Activated CD8-positive, alpha-beta memory T cell treated with anti-CD3 and anti-CD28 coated beads for 4 hours (primary cell): ENCODE results near the gene TNS4.

Experiments
- DNase-seq, 2 donors: peaks; one replicate each; pipeline ENCODE4 v3.0.0-alpha.2; 2020; ENCODE audit warnings: low read depth in 2 of 2

TNS4 gene

GRCh38 chr17:40440166-40440565 lies 61.3 kb downstream of the TNS4 start:
- no peak for DNase-seq

- DNase-seq = no peak
Measured at GRCh38 chr17:40437095-40437732, 64.2 kb downstream of the TNS4 start.

- DNase-seq = no peak
Measured at GRCh38 chr17:40436636-40437035, 64.8 kb downstream of the TNS4 start.

- DNase-seq = no peak
Measured at GRCh38 chr17:40433551-40434415, 67.6 kb downstream of the TNS4 start.

- DNase-seq = no peak
Measured at GRCh38 chr17:40432864-40433528, 68.4 kb downstream of the TNS4 start.

- DNase-seq = no peak
Measured at GRCh38 chr17:40431231-40431602, 70.2 kb downstream of the TNS4 start.

GRCh38 chr17:40430272-40431230 lies 70.9 kb downstream of the TNS4 start:
- no peak for DNase-seq

GRCh38 chr17:40427002-40427491 lies 74.4 kb downstream of the TNS4 start:
- no peak for DNase-seq
